Liver (tissue), 9 donors: ENCODE measurements around the gene VWC2. TPM values are rescaled to one million over a fixed set of nuclear protein-coding genes. Genes with fewer than 3 reads are reported as not detected.

Experiments used
- DNase-seq: peaks from one replicate; pipeline ENCODE4 v3.0.0-alpha.2; 2017; ENCODE audit warnings: low spot score
- H3K27ac ChIP-seq, 2 donors: one replicate each; pipeline ENCODE4 v1.7.0; 2013; ENCODE audit warnings: inconsistent platforms in 2 of 2, low read length in 2 of 2, control low read depth in 1 of 2, low read depth in 1 of 2, mild to moderate bottlenecking in 1 of 2
- H3K27me3 ChIP-seq, 4 donors: one replicate each; pipeline versions ENCODE4 v1.6.1 to v1.7.0; 2013; ENCODE audit warnings: low read length in 3 of 4, inconsistent platforms in 1 of 4, mild to moderate bottlenecking in 1 of 4, moderate library complexity in 1 of 4; ENCODE audit not compliant: control insufficient read depth in 4 of 4, insufficient read depth in 4 of 4
- H3K36me3 ChIP-seq, 4 donors: one replicate each; pipeline versions ENCODE4 v1.6.1 to v1.7.0; 2013; ENCODE audit warnings: low read length in 3 of 4, mild to moderate bottlenecking in 3 of 4, low read depth in 1 of 4, moderate library complexity in 1 of 4; ENCODE audit not compliant: control insufficient read depth in 4 of 4, insufficient read depth in 3 of 4
- H3K4me1 ChIP-seq, 4 donors: one replicate each; pipeline versions ENCODE4 v1.6.1 to v1.7.0; 2013; ENCODE audit warnings: low read length in 3 of 4, mild to moderate bottlenecking in 3 of 4, moderate library complexity in 1 of 4; ENCODE audit not compliant: control insufficient read depth in 4 of 4, insufficient read depth in 4 of 4
- H3K4me3 ChIP-seq, 3 donors: one replicate each; pipeline versions ENCODE4 v1.6.1 to v1.7.0; 2013; ENCODE audit warnings: low read length in 3 of 3, control low read depth in 1 of 3, low read depth in 1 of 3, mild to moderate bottlenecking in 1 of 3
- H3K9ac ChIP-seq, 2 donors: one replicate each; pipeline ENCODE4 v1.7.0; 2013; ENCODE audit warnings: low read length in 2 of 2, mild to moderate bottlenecking in 2 of 2, moderate library complexity in 2 of 2, control low read depth in 1 of 2, low read depth in 1 of 2
- H3K9me3 ChIP-seq, 4 donors: one replicate each; pipeline versions ENCODE4 v1.6.1 to v1.7.0; 2013; ENCODE audit warnings: low read length in 3 of 4; ENCODE audit not compliant: control insufficient read depth in 4 of 4
- ATF3 ChIP-seq: IDR thresholded peaks from 2 replicates; pipeline ENCODE4 v1.6.1; 2016; ENCODE audit warnings: antibody characterized with exemption
- CTCF ChIP-seq: fragments of 150-350 bp; IDR thresholded peaks from 2 replicates; pipeline ENCODE4 v1.5.1; 2017; ENCODE audit warnings: improper control_type of control experiment, low read depth, low read length; ENCODE audit not compliant: missing input control
- EGR1 ChIP-seq, 2 donors: IDR thresholded peaks; 2 replicates each; pipeline ENCODE4 v1.6.1; 2016 to 2018; ENCODE audit warnings: antibody characterized with exemption in 2 of 2, low read depth in 2 of 2
- FOXA1 ChIP-seq: IDR thresholded peaks from 2 replicates; pipeline ENCODE4 v1.6.1; 2016; ENCODE audit warnings: antibody characterized with exemption
- FOXA2 ChIP-seq: IDR thresholded peaks from 2 replicates; pipeline ENCODE4 v1.6.1; 2016; ENCODE audit warnings: antibody characterized with exemption
- HNF4A ChIP-seq, 2 donors: conservative IDR thresholded peaks; 2 replicates each; pipeline ENCODE4 v1.6.1; 2016; ENCODE audit warnings: antibody characterized with exemption in 2 of 2, mild to moderate bottlenecking in 2 of 2
- HNF4G ChIP-seq: IDR thresholded peaks from 2 replicates; pipeline ENCODE4 v1.6.1; 2016; ENCODE audit warnings: antibody characterized with exemption
- JUND ChIP-seq, 2 donors: IDR thresholded peaks; 2 replicates each; pipeline ENCODE4 v1.6.1; 2016; ENCODE audit warnings: antibody characterized with exemption in 2 of 2
- MAX ChIP-seq: IDR thresholded peaks from 2 replicates; pipeline ENCODE4 v1.6.1; 2016; ENCODE audit warnings: antibody characterized with exemption
- RAD21 ChIP-seq, 2 donors: IDR thresholded peaks; 2 replicates each; pipeline ENCODE4 v1.6.1; 2016; ENCODE audit warnings: antibody characterized with exemption in 2 of 2, mild to moderate bottlenecking in 2 of 2
- REST ChIP-seq: IDR thresholded peaks from 2 replicates; pipeline ENCODE4 v1.6.1; 2016; ENCODE audit warnings: antibody characterized with exemption, mild to moderate bottlenecking
- SP1 ChIP-seq: IDR thresholded peaks from 2 replicates; pipeline ENCODE4 v1.6.1; 2018; ENCODE audit warnings: antibody characterized with exemption, mild to moderate bottlenecking
- TAF1 ChIP-seq: conservative IDR thresholded peaks from 2 replicates; pipeline ENCODE4 v1.6.1; 2016; ENCODE audit warnings: antibody characterized with exemption, mild to moderate bottlenecking
- YY1 ChIP-seq: IDR thresholded peaks from 2 replicates; pipeline ENCODE4 v1.6.1; 2016; ENCODE audit warnings: antibody characterized with exemption, mild to moderate bottlenecking
- ZBTB33 ChIP-seq: IDR thresholded peaks from 2 replicates; pipeline ENCODE4 v1.6.1; 2016; ENCODE audit warnings: antibody characterized with exemption
- WGBS: extraction: QIAGEN DNeasy Blood & Tissue Kit; methylation state at CpG from one replicate; pipeline ENCODE4 v1.1.7; 2013; 5-methylcytosine and 5-hydroxymethylcytosine counted together
- polyA plus RNA-seq, 2 donors: library from polyadenylated mRNA; stranded (reverse) in 1 of 2; unstranded in 1 of 2; fragments of 200-250 nt in 1 of 2; fragments of >200 nt in 1 of 2; fragmentation: Nextera tagmentation in 1 of 2; extraction: Ambion mirVana in 1 of 2; gene quantifications; one replicate each; pipeline versions ENCODE4 v1.2.1 to v1.2.3, GENCODE V29; 2013 to 2015
- total RNA-seq, 2 donors: library from RNA; depleted of rRNA; stranded (reverse); fragments of >200 nt; gene quantifications; one replicate each; pipeline ENCODE4 v1.2.3, GENCODE V29; 2014
- donor health status: healthy.
- donor health status: healthy.
- donor health status: healthy.
- donor health status: healthy.
- donor health status: healthy.

Gene VWC2
- total and polyA plus RNA-seq, 4 donors: not detected

- H3K27me3 ChIP-seq: peaks cover 2 to 8% (median 7%) of the 10 kb centered on the region in 4 donors
- no peak overlapping the region for H3K4me3 ChIP-seq
- peaks cover 11 to 29% (median 21%) of the 10 kb centered on the region in 4 donors for H3K4me1 ChIP-seq
- no peaks in the 10 kb centered on the region for H3K9me3 ChIP-seq
- 3% methylated on average over 11 of the region's 11 CpGs for whole genome bisulfite sequencing
- H3K27ac ChIP-seq: no peak overlapping the region
- no peak overlapping the region for H3K9ac ChIP-seq
- H3K36me3 ChIP-seq: no peaks in the 10 kb centered on the region
- DNase-seq: no peak
- TF ChIP-seq ZBTB33: no peak
- no peak for TF ChIP-seq YY1
- no peak for TF ChIP-seq CTCF
- no peak for TF ChIP-seq REST
- no peak for TF ChIP-seq ATF3
Measured at GRCh38 chr7:49772916-49773217, 571 bp upstream of the VWC2 start.

GRCh38 chr7:49773936-49774458 lies 559 bp downstream of the VWC2 start:
- Histone ChIP-seq H3K36me3 (no peaks in the 10 kb centered on the region), H3K4me3 (peak overlapping the region in 1 of 3 donors; percentile 28), H3K27me3 (peaks cover 2 to 8% (median 7%) of the 10 kb centered on the region in 4 donors), H3K27ac (no peak overlapping the region), H3K9me3 (no peaks in the 10 kb centered on the region), H3K4me1 (peaks cover 11 to 29% (median 21%) of the 10 kb centered on the region in 4 donors), H3K9ac (no peak overlapping the region)
- DNase-seq: no peak
- 3% methylated on average over 56 of the region's 56 CpGs for WGBS
- TF ChIP-seq YY1 (no peak), JUND (IDR thresholded peaks at IDR 0.05) (no peak), MAX (no peak), HNF4G (no peak), EGR1 (IDR thresholded peaks at IDR 0.05; ENCODE audit: low read depth in 2 of 2) (no peak), RAD21 (IDR thresholded peaks at IDR 0.05) (no peak), ZBTB33 (no peak), HNF4A (conservative IDR thresholded peaks at IDR 0.05) (no peak), TAF1 (no peak), FOXA2 (no peak), FOXA1 (no peak), CTCF (no peak), SP1 (no peak)
